HepG2 (cell line): ENCODE data around the gene BAIAP2L2. TPM values are rescaled to one million over a fixed set of nuclear protein-coding genes. Genes with fewer than 3 reads are reported as not detected.
A peak's percentile ranks its signal among the peaks of the same experiment; 100 is the strongest.

Experiments used
- ATAC-seq: fragments of 200-7000 bp; cut with Tn5 transposase; 3 replicates; pipeline ENCODE4 v1.9.1; 2020; ENCODE audit warnings: mild to moderate bottlenecking, moderate library complexity
- BruUV-seq: library from RNA; stranded (reverse); fragments of 400-500 nt; replicated peaks from 2 replicates; lab custom pipeline; 2021; lab: Mats Ljungman, UMichigan
- CTCF ChIA-PET: fragments of 300-600 bp; formaldehyde crosslinking; extraction: SDS; loops from one replicate; lab custom pipeline; 2021; ENCODE audit warnings: low total read pairs, inconsistent platforms, low intra/inter-chr PET ratio; lab: Yijun Ruan, JAX
- POLR2A ChIA-PET: fragments of 350-600 bp; sonication (Branson Sonifier 250); formaldehyde crosslinking; loops from one replicate; lab custom pipeline; 2020; ENCODE audit warnings: antibody characterized with exemption, inconsistent platforms; lab: Yijun Ruan, JAX
- DNase-seq: peaks from one replicate; pipeline ENCODE4 v3.0.0-alpha.2; 2015; ENCODE audit warnings: low spot score
- FAIRE-seq: peaks from 3 replicates; lab custom pipeline; 2011; peaks lifted over from hg19 to GRCh38; lab: Jason Lieb, UNC
- H2AFZ ChIP-seq: one replicate; pipeline ENCODE4 v1.6.1; 2011; ENCODE audit warnings: low read length, inconsistent platforms
- H3K27ac ChIP-seq: fragments of 300-600 bp; 3 replicates; pipeline ENCODE4 v1.8.0; 2011; ENCODE audit warnings: mixed run types, mild to moderate bottlenecking, mixed read lengths, low read length, inconsistent platforms; ENCODE audit not compliant: insufficient read depth; ENCODE audit errors: extremely low read length
- H3K27me3 ChIP-seq, 2 experiments: fragments of 200-600 bp in 1 of 2; 2 replicates in 1 of 2; 3 replicates in 1 of 2; pipeline versions ENCODE4 v1.6.0 to v1.8.0; 2011; ENCODE audit warnings: low read length in 2 of 2, mild to moderate bottlenecking in 2 of 2, moderate library complexity in 2 of 2, inconsistent platforms in 1 of 2; ENCODE audit not compliant: insufficient read depth in 2 of 2, control insufficient read depth in 1 of 2
- H3K36me3 ChIP-seq, 2 experiments: fragments of 200-600 bp in 1 of 2; replicated peaks in 1 of 2; 2 replicates in 1 of 2; 3 replicates in 1 of 2; pipeline versions ENCODE4 v1.5.1 to v1.8.0; 2011; ENCODE audit warnings: low read length in 2 of 2, inconsistent platforms in 1 of 2; ENCODE audit not compliant: insufficient read depth in 2 of 2, control insufficient read depth in 1 of 2
- H3K4me1 ChIP-seq: 2 replicates; pipeline ENCODE4 v1.5.1; 2012; ENCODE audit warnings: low read length, inconsistent platforms; ENCODE audit not compliant: insufficient read depth
- H3K4me2 ChIP-seq: 2 replicates; pipeline ENCODE4 v1.6.0; 2011; ENCODE audit warnings: low read depth, low read length, inconsistent platforms
- H3K4me3 ChIP-seq, 3 experiments: fragments of 200-600 bp in 1 of 3; sonication (generic), shearing (Covaris generic) in 1 of 3; replicated peaks in 1 of 3; 2 replicates each; pipeline ENCODE4 v1.5.1; 2011 to 2016; ENCODE audit warnings: low read length in 3 of 3, inconsistent platforms in 2 of 3, low read depth in 2 of 3, mild to moderate bottlenecking in 2 of 3, control low read depth in 1 of 3, mixed read lengths in 1 of 3; ENCODE audit not compliant: insufficient read depth in 1 of 3
- H3K79me2 ChIP-seq: one replicate; pipeline ENCODE4 v1.6.1; 2011; ENCODE audit warnings: low read length, inconsistent platforms; ENCODE audit not compliant: insufficient read depth
- H3K9ac ChIP-seq: 2 replicates; pipeline ENCODE4 v1.6.0; 2011; ENCODE audit warnings: mild to moderate bottlenecking, low read depth, low read length, inconsistent platforms; ENCODE audit not compliant: insufficient read depth
- H3K9me3 ChIP-seq: 2 replicates; pipeline ENCODE4 v1.5.1; 2012; ENCODE audit warnings: mild to moderate bottlenecking, low read length
- H4K20me1 ChIP-seq: 2 replicates; pipeline ENCODE4 v1.6.0; 2011; ENCODE audit warnings: inconsistent platforms, mild to moderate bottlenecking, low read length, moderate library complexity; ENCODE audit not compliant: insufficient read depth
- ARNT ChIP-seq: fragments of 450-650 bp; IDR thresholded peaks from 2 replicates; pipeline ENCODE4 v1.6.1; 2017
- BATF2 ChIP-seq: sonication (generic); formaldehyde crosslinking; IDR thresholded peaks from 2 replicates; pipeline ENCODE4 v1.8.0; 2022; ENCODE audit warnings: mild to moderate bottlenecking, missing genetic modification reagents, moderate library complexity
- GATAD2A ChIP-seq: IDR thresholded peaks from 2 replicates; pipeline ENCODE4 v1.6.1; 2016
- PRDM10 ChIP-seq: sonication (generic); formaldehyde crosslinking; IDR thresholded peaks from 2 replicates; pipeline ENCODE4 v1.4.0; 2020; ENCODE audit warnings: low read depth, missing genetic modification reagents
- SOX5 ChIP-seq: IDR thresholded peaks from 2 replicates; pipeline ENCODE4 v1.6.1; 2016; ENCODE audit warnings: borderline replicate concordance
- TGIF2 ChIP-seq: IDR thresholded peaks from 2 replicates; pipeline ENCODE4 v1.6.1; 2016; ENCODE audit warnings: control low read depth, missing compliant biosample characterization
- ZNF574 ChIP-seq: sonication (generic); formaldehyde crosslinking; IDR thresholded peaks from 2 replicates; pipeline ENCODE4 v1.4.0; 2020; ENCODE audit warnings: missing genetic modification reagents
- ZNF614 ChIP-seq: IDR thresholded peaks from 2 replicates; pipeline ENCODE4 v1.6.1; 2018; ENCODE audit warnings: missing biosample characterization, missing genetic modification reagents, inconsistent platforms, borderline replicate concordance
- WGBS: methylation state at CpG from one replicate; pipeline ENCODE4 v1.1.6; 2017; ENCODE audit warnings: low lambda C conversion rate; 5-methylcytosine and 5-hydroxymethylcytosine counted together
- in situ Hi-C: cut with HindIII; loops from 2 replicates; pipeline ENCODE4 v1.10.0; 2017; ENCODE audit warnings: low pct_unique_long_range_greater_than_20kb; ENCODE audit not compliant: extremely low pct_ligation_motif_present
- intact Hi-C: fragments of 100-400 bp; cut with micrococcal nuclease; formaldehyde crosslinking; loops from one replicate; pipeline ENCODE4 v1.10.0; 2022; ENCODE audit not compliant: unreplicated experiment
- polyA plus RNA-seq, 8 experiments: library from polyadenylated mRNA; depleted of rRNA in 3 of 8; stranded (reverse) in 7 of 8; unstranded in 1 of 8; fragments of >200 nt; fragmentation: Illumina TruSeq in 4 of 8; extraction: Trizol in 4 of 8; gene quantifications; 2 replicates each; pipeline versions ENCODE4 v1.2.1 to v1.2.3, GENCODE V29; 2011 to 2016; ENCODE audit warnings: low read depth in 4 of 8, missing spikeins in 1 of 8, mixed read lengths in 1 of 8; ENCODE audit not compliant: insufficient read depth in 1 of 8
- total RNA-seq, 5 experiments: library from RNA; depleted of rRNA; stranded (reverse); fragments of >200 nt; fragmentation: Illumina TruSeq; extraction: Trizol; gene quantifications; 2 replicates each; pipeline ENCODE4 v1.2.3, GENCODE V29; 2016; ENCODE audit warnings: low read depth in 1 of 5
- TF ChIP-seq, protein P1 (sequence below): sonication (generic); formaldehyde crosslinking; IDR thresholded peaks from 2 replicates; pipeline ENCODE4 v1.5.1; 2020; ENCODE audit warnings: mild to moderate bottlenecking, missing genetic modification reagents

Gene BAIAP2L2
- total and polyA plus RNA-seq, 2 of the 13 experiments (the other 11 are each of a cell fraction or from before 2014, with no cell fraction given), result 4.4 to 7.5 TPM

DNA sequence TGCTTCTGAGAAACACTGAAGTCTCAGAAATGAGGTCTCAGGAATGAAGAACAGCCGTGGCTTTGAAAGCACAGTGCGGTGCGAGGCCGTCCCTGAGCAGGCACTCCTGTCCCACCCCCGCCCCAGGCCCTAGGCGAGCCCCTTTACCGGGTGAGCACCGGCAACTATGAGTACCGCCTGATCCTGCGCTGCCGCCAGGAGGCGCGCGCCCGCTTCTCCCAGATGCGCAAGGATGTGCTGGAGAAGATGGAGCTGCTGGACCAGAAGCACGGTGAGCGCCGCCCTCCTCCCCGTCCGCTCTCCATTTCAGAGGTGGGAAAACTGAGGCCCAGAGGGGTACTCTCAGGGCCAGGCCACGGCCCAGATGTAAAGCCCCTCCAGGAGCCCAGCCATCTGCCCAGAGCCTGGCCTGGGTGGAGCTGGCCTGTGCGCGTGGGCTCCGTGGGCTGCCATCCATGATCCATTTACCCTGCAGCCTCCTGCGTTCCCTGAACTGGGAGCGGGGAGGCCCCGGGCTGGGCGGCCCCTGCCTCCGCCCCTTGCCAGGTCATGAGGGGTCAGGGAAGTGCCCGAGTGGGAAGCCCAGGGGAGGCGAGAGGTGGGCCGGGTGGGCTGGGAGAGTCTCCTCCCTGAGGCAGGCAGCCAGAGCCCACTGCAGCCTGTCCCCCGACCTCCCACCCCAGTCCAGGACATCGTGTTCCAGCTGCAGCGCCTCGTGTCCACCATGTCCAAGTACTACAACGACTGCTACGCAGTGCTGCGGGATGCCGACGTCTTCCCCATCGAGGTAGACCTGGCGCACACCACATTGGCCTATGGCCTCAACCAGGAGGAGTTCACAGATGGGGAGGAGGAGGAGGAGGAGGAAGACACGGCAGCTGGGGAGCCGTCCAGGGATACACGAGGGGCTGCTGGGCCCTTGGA is 36.0 kb downstream of the BAIAP2L2 start:
- H3K79me2 ChIP-seq, result no peaks in the 10 kb centered on the region
- H3K27ac ChIP-seq, result no peak overlapping the region
- in situ Hi-C loops (no loop called here), intact Hi-C loops (no loop called here)
- ATAC-seq (no peak), FAIRE-seq (no peak), DNase-seq (no peak)
- WGBS, result 92% methylated on average over 18 of the region's 47 CpGs
- H3K36me3 ChIP-seq, result peaks cover 10 to 20% of the 10 kb centered on the region in 2 experiments
- no peaks in the 10 kb centered on the region for H3K27me3 ChIP-seq
- POLR2A ChIA-PET, result interaction anchor here (1.6 kb wide), 1 partner anchor 36 kb away, joined by 4 read pairs; the partner anchor contains the start of gene BAIAP2L2
- TSS peak; percentile 33 for BruUV-seq
- H3K9me3 ChIP-seq, result no peaks in the 10 kb centered on the region
- no peaks in the 10 kb centered on the region for H4K20me1 ChIP-seq
- no peak overlapping the region for H3K4me2 ChIP-seq
- H3K4me3 ChIP-seq, result no peak overlapping the region
- H3K4me1 ChIP-seq, result no peaks in the 10 kb centered on the region
- H3K9ac ChIP-seq, result no peak overlapping the region
- H2AFZ ChIP-seq, result no peak overlapping the region
- CTCF ChIA-PET, result no interaction called here
- TF ChIP-seq TGIF2 (no peak), GATAD2A (CRISPR knock-in tag) (no peak), ZNF574 (CRISPR knock-in tag) (no peak), SOX5 (CRISPR knock-in tag) (no peak), ARNT (no peak), BATF2 (CRISPR knock-in tag) (no peak), ZNF614 (CRISPR knock-in tag) (no peak), PRDM10 (CRISPR knock-in tag) (no peak)
- TF ChIP-seq, protein P1, sequence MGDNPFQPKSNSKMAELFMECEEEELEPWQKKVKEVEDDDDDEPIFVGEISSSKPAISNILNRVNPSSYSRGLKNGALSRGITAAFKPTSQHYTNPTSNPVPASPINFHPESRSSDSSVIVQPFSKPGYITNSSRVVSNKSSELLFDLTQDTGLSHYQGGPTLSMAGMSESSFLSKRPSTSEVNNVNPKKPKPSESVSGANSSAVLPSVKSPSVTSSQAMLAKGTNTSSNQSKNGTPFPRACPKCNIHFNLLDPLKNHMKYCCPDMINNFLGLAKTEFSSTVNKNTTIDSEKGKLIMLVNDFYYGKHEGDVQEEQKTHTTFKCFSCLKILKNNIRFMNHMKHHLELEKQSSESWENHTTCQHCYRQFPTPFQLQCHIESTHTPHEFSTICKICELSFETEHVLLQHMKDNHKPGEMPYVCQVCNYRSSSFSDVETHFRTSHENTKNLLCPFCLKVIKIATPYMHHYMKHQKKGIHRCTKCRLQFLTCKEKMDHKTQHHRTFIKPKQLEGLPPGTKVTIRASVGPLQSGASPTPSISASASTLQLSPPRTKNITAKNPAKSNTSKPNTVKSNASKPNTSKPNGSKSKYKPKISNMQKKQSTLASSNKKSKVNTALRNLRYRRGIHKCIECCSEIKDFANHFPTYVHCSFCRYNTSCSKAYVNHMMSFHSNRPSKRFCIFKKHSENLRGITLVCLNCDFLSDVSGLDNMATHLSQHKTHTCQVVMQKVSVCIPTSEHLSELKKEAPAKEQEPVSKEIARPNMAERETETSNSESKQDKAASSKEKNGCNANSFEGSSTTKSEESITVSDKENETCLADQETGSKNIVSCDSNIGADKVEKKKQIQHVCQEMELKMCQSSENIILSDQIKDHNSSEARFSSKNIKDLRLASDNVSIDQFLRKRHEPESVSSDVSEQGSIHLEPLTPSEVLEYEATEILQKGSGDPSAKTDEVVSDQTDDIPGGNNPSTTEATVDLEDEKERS (CRISPR knock-in tag), result no peak
